K562 (cell line): ENCODE data around the gene DNAJC30. TPM values are rescaled to one million over a fixed set of nuclear protein-coding genes. Genes with fewer than 3 reads are reported as not detected.

Experiments
- CHD2 ChIP-seq: IDR thresholded peaks from 2 replicates; pipeline ENCODE4 v1.6.1; 2011; ENCODE audit warnings: low read depth, low read length
- ESRRB ChIP-seq: fragments of 250-450 bp; sonication (Bioruptor Pico); IDR thresholded peaks from 2 replicates; pipeline ENCODE4 v1.5.0; 2020; ENCODE audit warnings: mild to moderate bottlenecking, moderate library complexity, borderline replicate concordance
- KDM5B ChIP-seq: fragments of 200-600 bp; sonication (generic); IDR thresholded peaks from 2 replicates; pipeline ENCODE4 v1.6.1; 2012; ENCODE audit warnings: low read depth, mild to moderate bottlenecking, moderate library complexity, low read length, control low read depth, inconsistent platforms; ENCODE audit not compliant: insufficient replicate concordance
- KLF16 ChIP-seq: IDR thresholded peaks from 2 replicates; pipeline ENCODE4 v1.6.1; 2016; ENCODE audit warnings: antibody characterized with exemption
- NUFIP1 ChIP-seq: fragments of 450-650 bp; IDR thresholded peaks from 2 replicates; pipeline ENCODE4 v1.6.1; 2018; ENCODE audit not compliant: partially characterized antibody
- RB1 ChIP-seq: fragments of 450-650 bp; IDR thresholded peaks from 2 replicates; pipeline ENCODE4 v1.6.1; 2017; ENCODE audit warnings: low read depth, mild to moderate bottlenecking
- ZBTB7A ChIP-seq: IDR thresholded peaks from 2 replicates; pipeline ENCODE4 v1.6.1; 2011; ENCODE audit warnings: low read depth, mild to moderate bottlenecking, low read length, moderate library complexity, borderline replicate concordance; ENCODE audit not compliant: control insufficient read depth
- ZNF217 ChIP-seq: sonication (generic); formaldehyde crosslinking; IDR thresholded peaks from 2 replicates; pipeline ENCODE4 v1.8.0; 2022; ENCODE audit warnings: mild to moderate bottlenecking, missing genetic modification reagents
- polyA plus RNA-seq, 8 experiments: library from polyadenylated mRNA; depleted of rRNA in 4 of 8; stranded (reverse) in 5 of 8; unstranded in 3 of 8; fragments of >200 nt; fragmentation: Nextera tagmentation in 2 of 8; fragmentation: Illumina TruSeq in 1 of 8; extraction: Ambion mirVana in 2 of 8; extraction: Trizol in 1 of 8; gene quantifications; 2 replicates each; pipeline versions ENCODE4 v1.2.1 to v1.2.3, GENCODE V29; 2011 to 2014; ENCODE audit warnings: inconsistent platforms in 1 of 8, missing spikeins in 1 of 8
- total RNA-seq, 7 experiments: library from RNA; depleted of rRNA in 6 of 7; stranded (reverse); fragments of >200 nt in 6 of 7; fragmentation: Illumina TruSeq in 2 of 7; extraction: Trizol in 2 of 7; gene quantifications; 2 replicates each; pipeline versions ENCODE4 v1.2.1 to v1.2.3, GENCODE V29; 2011 to 2021; ENCODE audit warnings: low replicate concordance in 1 of 7
- TF ChIP-seq, protein P1 (sequence below): fragments of 250-450 bp; sonication (Bioruptor Pico); IDR thresholded peaks from 2 replicates; pipeline ENCODE4 v1.5.1; 2021; ENCODE audit warnings: mild to moderate bottlenecking
- TF ChIP-seq, protein P2 (sequence below): fragments of 450-650 bp; IDR thresholded peaks from 2 replicates; pipeline ENCODE4 v1.6.1; 2016; ENCODE audit warnings: mild to moderate bottlenecking
- TF ChIP-seq, protein P3 (sequence below): fragments of 450-650 bp; IDR thresholded peaks from 2 replicates; pipeline ENCODE4 v1.6.1; 2014; ENCODE audit warnings: low read depth, mild to moderate bottlenecking, moderate library complexity, borderline replicate concordance
- TF ChIP-seq, protein P4 (sequence below): fragments of 450-650 bp; IDR thresholded peaks from 2 replicates; pipeline ENCODE4 v1.6.1; 2016; ENCODE audit warnings: borderline replicate concordance
- TF ChIP-seq, protein P5 (sequence below), 2 experiments: fragments of 200-800 bp in 1 of 2; sonication (Bioruptor generic) in 1 of 2; sonication (generic) in 1 of 2; formaldehyde crosslinking in 1 of 2; IDR thresholded peaks in 1 of 2; conservative IDR thresholded peaks in 1 of 2; 2 replicates each; pipeline versions ENCODE4 v1.5.0 to v1.6.1; 2016 to 2020; ENCODE audit warnings: missing compliant biosample characterization in 1 of 2, missing genetic modification characterization in 1 of 2, missing genetic modification reagents in 1 of 2
- TF ChIP-seq, protein P6 (sequence below): sonication (generic); formaldehyde crosslinking; IDR thresholded peaks from 2 replicates; pipeline ENCODE4 v1.8.1; 2023; ENCODE audit warnings: mild to moderate bottlenecking, missing genetic modification reagents

DNAJC30 gene
- total and polyA plus RNA-seq, 9 of the 15 experiments (the other 6 are each of a cell fraction or from before 2014, with no cell fraction given), result 1.1 to 11.3 (median 4.6) TPM

DNA sequence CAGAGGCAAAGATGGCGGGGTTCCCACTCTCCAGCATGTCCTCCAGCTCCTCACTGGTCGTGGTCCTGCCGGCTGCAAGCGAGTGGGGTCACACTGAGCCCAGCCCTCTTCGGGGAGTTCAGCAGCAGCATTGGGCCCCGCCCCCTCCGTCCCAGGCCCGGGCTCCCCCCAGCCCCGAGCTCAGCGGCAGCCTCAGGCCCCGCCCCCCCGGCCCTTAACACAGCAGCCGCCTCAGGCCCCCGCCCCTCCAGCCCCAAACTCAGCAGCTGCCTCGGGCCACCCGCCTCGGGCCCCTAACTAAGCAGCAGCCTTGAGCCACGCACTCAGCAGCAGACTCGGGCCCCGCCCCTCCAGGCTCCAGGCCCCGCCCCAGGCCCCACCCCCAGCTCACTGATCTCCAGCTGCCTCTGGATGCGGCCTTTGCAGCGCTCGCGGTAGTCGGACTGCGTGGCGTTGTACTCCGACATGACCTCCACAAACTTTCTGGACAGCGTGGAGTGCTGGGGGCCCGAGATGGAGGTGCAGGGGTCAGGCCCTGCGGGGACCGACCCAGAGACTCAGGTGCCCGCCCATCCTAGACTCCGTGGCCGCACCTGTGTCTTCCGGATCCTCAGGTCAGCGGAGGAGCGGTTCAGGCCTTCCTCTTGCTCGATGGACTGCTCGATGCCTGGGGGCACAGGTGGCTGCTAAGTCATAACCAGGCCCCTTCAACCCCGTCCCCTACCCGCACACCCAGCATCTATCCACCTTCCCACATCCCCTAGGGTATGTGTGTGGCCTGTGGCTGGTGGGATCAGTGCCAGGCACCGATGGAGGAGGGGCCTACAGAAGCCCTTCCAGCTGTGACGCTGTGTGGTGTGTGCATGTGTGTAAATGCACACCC lies 20.7 kb upstream of the DNAJC30 start (continued):
- TF ChIP-seq, protein P1, sequence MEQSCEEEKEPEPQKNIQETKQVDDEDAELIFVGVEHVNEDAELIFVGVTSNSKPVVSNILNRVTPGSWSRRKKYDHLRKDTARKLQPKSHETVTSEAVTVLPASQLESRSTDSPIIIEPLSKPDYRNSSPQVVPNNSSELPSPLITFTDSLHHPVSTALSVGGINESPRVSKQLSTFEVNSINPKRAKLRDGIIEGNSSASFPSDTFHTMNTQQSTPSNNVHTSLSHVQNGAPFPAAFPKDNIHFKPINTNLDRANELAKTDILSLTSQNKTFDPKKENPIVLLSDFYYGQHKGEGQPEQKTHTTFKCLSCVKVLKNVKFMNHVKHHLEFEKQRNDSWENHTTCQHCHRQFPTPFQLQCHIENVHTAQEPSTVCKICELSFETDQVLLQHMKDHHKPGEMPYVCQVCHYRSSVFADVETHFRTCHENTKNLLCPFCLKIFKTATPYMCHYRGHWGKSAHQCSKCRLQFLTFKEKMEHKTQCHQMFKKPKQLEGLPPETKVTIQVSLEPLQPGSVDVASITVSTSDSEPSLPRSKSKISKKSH, result no peak
- TF ChIP-seq, protein P2, sequence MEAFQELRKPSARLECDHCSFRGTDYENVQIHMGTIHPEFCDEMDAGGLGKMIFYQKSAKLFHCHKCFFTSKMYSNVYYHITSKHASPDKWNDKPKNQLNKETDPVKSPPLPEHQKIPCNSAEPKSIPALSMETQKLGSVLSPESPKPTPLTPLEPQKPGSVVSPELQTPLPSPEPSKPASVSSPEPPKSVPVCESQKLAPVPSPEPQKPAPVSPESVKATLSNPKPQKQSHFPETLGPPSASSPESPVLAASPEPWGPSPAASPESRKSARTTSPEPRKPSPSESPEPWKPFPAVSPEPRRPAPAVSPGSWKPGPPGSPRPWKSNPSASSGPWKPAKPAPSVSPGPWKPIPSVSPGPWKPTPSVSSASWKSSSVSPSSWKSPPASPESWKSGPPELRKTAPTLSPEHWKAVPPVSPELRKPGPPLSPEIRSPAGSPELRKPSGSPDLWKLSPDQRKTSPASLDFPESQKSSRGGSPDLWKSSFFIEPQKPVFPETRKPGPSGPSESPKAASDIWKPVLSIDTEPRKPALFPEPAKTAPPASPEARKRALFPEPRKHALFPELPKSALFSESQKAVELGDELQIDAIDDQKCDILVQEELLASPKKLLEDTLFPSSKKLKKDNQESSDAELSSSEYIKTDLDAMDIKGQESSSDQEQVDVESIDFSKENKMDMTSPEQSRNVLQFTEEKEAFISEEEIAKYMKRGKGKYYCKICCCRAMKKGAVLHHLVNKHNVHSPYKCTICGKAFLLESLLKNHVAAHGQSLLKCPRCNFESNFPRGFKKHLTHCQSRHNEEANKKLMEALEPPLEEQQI, result no peak
- TF ChIP-seq, protein P3, sequence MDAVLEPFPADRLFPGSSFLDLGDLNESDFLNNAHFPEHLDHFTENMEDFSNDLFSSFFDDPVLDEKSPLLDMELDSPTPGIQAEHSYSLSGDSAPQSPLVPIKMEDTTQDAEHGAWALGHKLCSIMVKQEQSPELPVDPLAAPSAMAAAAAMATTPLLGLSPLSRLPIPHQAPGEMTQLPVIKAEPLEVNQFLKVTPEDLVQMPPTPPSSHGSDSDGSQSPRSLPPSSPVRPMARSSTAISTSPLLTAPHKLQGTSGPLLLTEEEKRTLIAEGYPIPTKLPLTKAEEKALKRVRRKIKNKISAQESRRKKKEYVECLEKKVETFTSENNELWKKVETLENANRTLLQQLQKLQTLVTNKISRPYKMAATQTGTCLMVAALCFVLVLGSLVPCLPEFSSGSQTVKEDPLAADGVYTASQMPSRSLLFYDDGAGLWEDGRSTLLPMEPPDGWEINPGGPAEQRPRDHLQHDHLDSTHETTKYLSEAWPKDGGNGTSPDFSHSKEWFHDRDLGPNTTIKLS, result peak; percentile 18; the same call in 1 of the 2 replicates
- TF ChIP-seq KLF16 (no peak), ZNF217 (CRISPR knock-in tag) (no peak), KDM5B (no peak), RB1 (no peak; the same call in 1 of the 2 replicates), ESRRB (CRISPR knock-in tag) (no peak), CHD2 (peak; percentile 69; the same call in 1 of the 2 replicates), ZBTB7A (peak; percentile 43; the same call in 1 of the 2 replicates), NUFIP1 (no peak)
- TF ChIP-seq, protein P4, sequence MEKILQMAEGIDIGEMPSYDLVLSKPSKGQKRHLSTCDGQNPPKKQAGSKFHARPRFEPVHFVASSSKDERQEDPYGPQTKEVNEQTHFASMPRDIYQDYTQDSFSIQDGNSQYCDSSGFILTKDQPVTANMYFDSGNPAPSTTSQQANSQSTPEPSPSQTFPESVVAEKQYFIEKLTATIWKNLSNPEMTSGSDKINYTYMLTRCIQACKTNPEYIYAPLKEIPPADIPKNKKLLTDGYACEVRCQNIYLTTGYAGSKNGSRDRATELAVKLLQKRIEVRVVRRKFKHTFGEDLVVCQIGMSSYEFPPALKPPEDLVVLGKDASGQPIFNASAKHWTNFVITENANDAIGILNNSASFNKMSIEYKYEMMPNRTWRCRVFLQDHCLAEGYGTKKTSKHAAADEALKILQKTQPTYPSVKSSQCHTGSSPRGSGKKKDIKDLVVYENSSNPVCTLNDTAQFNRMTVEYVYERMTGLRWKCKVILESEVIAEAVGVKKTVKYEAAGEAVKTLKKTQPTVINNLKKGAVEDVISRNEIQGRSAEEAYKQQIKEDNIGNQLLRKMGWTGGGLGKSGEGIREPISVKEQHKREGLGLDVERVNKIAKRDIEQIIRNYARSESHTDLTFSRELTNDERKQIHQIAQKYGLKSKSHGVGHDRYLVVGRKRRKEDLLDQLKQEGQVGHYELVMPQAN, result no peak
- TF ChIP-seq, protein P5, sequence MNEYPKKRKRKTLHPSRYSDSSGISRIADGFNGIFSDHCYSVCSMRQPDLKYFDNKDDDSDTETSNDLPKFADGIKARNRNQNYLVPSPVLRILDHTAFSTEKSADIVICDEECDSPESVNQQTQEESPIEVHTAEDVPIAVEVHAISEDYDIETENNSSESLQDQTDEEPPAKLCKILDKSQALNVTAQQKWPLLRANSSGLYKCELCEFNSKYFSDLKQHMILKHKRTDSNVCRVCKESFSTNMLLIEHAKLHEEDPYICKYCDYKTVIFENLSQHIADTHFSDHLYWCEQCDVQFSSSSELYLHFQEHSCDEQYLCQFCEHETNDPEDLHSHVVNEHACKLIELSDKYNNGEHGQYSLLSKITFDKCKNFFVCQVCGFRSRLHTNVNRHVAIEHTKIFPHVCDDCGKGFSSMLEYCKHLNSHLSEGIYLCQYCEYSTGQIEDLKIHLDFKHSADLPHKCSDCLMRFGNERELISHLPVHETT (CRISPR knock-in tag; conservative IDR thresholded peaks at IDR 0.05 in 1 of 2, IDR thresholded peaks at IDR 0.05 in 1 of 2), result no peak
- TF ChIP-seq, protein P6, sequence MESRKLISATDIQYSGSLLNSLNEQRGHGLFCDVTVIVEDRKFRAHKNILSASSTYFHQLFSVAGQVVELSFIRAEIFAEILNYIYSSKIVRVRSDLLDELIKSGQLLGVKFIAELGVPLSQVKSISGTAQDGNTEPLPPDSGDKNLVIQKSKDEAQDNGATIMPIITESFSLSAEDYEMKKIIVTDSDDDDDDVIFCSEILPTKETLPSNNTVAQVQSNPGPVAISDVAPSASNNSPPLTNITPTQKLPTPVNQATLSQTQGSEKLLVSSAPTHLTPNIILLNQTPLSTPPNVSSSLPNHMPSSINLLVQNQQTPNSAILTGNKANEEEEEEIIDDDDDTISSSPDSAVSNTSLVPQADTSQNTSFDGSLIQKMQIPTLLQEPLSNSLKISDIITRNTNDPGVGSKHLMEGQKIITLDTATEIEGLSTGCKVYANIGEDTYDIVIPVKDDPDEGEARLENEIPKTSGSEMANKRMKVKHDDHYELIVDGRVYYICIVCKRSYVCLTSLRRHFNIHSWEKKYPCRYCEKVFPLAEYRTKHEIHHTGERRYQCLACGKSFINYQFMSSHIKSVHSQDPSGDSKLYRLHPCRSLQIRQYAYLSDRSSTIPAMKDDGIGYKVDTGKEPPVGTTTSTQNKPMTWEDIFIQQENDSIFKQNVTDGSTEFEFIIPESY (CRISPR knock-in tag), result 0 out of 2 replicates have a peak, but pooled peaks have one; percentile 34
